GM12872 (cell line): ENCODE data around the gene TCF21.

ENCODE experiments used
- TF ChIP-seq, protein P1 (sequence below): IDR thresholded peaks from 3 replicates; pipeline ENCODE4 v1.5.1; 2011; ENCODE audit warnings: low read depth, mild to moderate bottlenecking, low read length, moderate library complexity; ENCODE audit not compliant: insufficient read depth

Gene TCF21

DNA sequence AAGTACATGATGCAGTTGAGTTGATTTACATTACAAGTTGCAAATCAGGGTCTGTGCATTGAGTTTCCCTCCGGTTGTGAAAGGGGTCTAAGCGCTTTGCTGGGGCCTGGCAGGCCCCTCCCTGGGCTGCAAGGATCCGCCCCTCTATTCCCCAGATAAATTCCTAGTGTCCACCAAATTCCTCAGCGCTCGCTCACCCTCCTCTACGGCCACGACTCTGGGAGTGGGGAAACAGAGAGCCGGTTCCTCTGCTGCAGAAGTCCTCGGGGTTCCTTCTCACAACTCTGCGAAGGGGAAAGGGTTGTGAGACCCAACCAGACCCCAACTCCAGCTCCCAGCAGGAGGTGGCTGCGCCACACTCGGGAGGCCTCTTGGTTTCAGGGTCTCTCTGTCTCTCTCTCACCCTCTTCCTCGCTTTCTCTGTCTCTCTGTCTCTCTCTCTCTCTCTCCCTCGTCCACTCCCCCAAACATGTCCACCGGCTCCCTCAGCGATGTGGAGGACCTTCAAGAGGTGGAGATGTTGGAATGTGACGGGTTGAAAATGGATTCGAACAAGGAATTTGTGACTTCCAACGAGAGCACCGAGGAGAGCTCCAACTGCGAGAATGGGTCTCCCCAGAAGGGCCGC is at the start of gene TCF21:
Gene TCF21, plus strand, starts transcription at position 185 of the 628 bp plus-strand sequence. Its CDS starts 285 bp downstream, at position 470.
- TF ChIP-seq, protein P1, sequence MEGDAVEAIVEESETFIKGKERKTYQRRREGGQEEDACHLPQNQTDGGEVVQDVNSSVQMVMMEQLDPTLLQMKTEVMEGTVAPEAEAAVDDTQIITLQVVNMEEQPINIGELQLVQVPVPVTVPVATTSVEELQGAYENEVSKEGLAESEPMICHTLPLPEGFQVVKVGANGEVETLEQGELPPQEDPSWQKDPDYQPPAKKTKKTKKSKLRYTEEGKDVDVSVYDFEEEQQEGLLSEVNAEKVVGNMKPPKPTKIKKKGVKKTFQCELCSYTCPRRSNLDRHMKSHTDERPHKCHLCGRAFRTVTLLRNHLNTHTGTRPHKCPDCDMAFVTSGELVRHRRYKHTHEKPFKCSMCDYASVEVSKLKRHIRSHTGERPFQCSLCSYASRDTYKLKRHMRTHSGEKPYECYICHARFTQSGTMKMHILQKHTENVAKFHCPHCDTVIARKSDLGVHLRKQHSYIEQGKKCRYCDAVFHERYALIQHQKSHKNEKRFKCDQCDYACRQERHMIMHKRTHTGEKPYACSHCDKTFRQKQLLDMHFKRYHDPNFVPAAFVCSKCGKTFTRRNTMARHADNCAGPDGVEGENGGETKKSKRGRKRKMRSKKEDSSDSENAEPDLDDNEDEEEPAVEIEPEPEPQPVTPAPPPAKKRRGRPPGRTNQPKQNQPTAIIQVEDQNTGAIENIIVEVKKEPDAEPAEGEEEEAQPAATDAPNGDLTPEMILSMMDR, result no peak

DNA sequence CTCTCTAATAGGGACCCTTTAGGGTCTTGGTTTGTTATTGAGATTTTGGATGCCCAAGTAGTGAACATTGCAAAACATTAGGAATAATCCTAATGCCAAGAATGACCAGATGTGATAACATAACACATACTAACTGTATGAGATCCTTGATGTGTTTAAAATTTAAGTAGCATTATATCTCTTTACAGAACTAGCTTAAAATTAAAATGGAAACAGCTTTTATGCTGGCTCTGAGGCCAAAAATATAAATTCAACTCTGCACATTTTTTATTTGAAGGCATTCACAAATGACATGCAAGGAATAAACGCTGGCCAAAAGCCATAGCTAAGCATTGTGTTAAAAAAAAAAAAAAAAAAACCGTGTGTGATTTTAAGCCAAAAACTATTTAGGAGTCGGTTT is 47.7 kb upstream of the TCF21 start:
- TF ChIP-seq, protein P1, result no peak

DNA sequence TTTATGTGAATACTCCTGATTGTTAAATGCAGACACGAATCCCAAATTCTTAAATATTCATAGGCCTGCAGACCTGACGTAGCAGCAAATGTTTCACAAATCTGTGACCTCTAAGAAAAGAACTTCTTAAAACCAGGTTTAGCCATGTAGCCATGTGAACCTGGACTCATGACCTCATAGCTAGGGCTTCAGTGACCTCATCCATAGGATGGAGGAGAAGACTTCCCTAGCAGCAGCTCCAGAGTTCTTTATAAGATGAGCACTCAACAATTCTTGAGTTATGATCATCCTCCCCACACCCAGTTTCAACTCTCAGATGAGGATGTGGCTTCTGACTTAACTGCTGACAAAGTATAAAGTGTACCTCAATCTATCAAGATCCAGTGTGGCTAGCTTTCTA is 45.8 kb upstream of the TCF21 start:
- TF ChIP-seq, protein P1, result no peak

DNA sequence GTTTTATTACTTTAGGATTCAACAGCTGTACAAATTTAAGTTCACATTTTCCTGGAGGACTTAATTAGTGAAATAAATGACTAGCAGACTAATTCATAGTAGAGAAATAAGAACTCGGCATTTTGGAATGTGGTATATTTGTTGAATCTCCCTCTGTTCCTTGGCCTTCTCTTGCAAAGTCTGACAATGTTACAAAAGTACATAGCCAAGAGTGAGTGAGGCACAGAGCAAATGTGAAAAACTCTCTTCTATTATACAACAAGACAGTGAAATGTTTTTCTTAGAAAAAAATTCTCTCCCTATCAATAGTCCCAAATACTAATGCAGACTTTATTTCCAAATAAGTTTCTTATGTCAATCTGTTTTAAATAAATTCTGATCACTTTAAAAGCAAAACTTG is 44.2 kb upstream of the TCF21 start:
- TF ChIP-seq, protein P1, result no peak

DNA sequence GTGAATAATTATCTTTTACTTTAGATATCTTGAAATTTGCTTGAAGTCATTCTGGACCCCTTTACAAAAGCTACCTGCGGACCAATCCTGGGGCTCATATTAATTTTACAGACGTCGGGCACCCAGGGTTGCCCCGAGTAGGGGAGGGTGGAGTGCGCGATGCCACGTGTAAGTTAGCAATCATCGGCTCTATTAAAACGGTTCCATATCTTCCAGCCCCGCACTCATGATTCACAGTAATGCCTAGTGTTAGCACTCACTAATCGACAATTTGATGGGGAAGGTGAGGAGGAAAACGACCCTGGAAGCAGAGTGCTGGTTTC is 34.9 kb upstream of the TCF21 start:
- TF ChIP-seq, protein P1, result no peak

DNA sequence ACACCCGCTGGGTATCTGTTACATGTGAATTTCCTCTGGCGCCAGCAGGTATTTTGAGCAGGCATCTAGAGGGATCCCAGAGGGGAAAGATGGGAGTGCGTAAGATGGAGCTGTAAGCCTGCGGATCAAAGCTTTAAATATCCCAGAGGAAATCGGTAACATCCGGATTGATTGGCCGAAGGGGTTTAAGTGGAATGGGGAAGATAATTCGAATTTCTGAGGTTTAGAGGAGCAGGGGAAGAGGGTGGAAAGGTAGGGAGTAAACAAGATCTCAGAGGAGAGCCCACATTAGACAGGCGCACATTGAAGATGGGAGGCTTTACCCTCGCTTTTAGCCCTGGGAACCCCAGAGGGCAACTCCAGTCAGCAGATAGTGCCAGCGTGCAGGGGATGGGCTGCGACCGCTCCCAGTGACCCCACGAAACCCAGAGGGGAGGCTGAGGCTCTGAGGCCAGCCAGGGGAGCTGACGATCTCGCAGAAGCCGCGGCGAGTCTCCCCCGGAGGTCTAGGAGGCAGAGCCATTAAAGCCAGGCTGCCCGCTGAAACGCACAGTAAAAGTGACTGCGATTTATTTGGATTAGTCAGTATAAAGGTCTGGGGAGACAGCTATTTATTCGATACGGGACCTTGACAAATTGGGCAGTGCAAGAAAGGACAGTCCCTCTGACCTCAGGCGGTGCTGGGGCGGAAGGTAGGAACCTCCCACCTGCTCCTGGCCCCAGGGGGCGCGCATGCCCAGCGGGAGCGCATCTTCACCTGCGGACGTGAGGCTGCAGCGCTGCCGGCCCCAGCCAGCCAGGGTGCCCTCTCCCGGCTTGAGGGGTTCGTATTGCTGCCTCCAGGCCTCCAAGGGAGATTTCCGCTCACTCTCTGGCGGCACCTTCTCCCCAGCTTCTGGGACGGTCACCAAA is 34.3 kb upstream of the TCF21 start:
- TF ChIP-seq, protein P1, result no peak

DNA sequence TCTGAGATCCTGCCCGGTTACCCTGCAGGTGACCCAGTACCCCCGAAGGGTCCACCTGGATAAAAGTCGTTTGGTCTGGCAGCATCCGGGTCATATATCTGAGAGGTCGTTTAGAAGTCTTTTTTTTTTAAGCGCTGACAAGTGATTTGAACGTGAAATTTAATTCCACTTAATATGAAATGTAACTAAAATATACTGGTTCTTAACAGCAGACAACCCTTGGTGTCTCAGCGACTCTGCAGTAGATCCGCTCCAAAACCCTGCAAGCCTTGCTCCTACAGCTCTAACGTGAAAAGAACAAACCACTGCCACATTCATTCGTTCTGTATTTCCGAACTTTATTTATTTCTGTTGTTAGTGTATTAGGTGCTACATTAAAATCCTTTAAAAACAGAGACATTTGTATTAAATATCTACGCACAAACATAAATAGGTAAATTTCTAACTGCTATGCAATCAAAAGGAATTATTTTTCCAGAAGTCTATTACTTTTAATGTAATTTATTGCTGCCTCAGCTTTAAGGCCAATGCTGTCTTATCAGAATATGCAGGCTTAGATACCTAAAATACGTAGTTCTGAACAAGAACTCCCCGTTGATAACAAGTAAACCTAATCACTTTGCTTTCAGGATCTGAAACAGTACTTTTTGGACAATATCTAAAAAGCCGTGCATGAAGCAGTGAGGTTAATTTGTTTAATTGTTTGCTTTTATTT is 33.5 kb upstream of the TCF21 start:
- TF ChIP-seq, protein P1, result no peak
